Hepatocyte (in vitro differentiated cells): Measurements from ENCODE around the gene S100A16.

Experiments used
- CTCF ChIP-seq: fragments of 200-600 bp; sonication (generic); IDR thresholded peaks from 2 replicates; pipeline ENCODE4 v1.5.1; 2016; ENCODE audit warnings: antibody characterized with exemption, mild to moderate bottlenecking; ENCODE audit not compliant: poor library complexity
- EZH2phosphoT487 ChIP-seq: fragments of 200-600 bp; sonication (generic); IDR thresholded peaks from one replicate; pipeline ENCODE4 v1.6.1; 2018; ENCODE audit warnings: antibody characterized with exemption, mild to moderate bottlenecking, low read depth, moderate library complexity; ENCODE audit not compliant: unreplicated experiment, severe bottlenecking

DNA sequence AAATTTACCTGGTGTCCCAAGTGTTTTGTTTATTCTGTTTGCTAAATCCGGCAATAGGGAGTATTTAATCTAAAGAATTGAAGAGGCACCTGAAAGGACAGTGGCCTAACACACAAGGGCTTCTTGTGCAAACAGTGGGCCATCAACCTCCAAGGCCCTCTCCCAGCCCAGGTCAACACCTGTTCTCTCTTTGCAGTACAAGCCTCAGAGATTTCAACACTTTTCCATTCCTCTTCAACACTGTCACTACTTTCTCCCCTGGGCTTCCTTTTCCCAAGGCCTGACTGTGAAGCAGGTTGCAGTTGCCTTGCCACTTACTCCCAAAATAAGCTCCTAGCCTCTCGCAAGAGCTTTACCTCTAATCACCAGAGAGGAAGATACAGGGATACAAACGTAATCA, 42.4 kb upstream of the S100A16 start:
- TF ChIP-seq EZH2phosphoT487 = no peak
- no peak for TF ChIP-seq CTCF
